ENCODE measurements around the gene RBL2. TPM values are rescaled to one million over a fixed set of nuclear protein-coding genes. Genes with fewer than 3 reads are reported as not detected.

Gene RBL2
- polyA plus RNA-seq, 1 donor from 2014 or later, result 146 TPM

- no peak for TF ChIP-seq TAF1 (IDR thresholded peaks at IDR 0.05; ENCODE audit: low read depth)
- TF ChIP-seq RAD21 (conservative IDR thresholded peaks at IDR 0.05), result no peak
- TF ChIP-seq, protein P1, sequence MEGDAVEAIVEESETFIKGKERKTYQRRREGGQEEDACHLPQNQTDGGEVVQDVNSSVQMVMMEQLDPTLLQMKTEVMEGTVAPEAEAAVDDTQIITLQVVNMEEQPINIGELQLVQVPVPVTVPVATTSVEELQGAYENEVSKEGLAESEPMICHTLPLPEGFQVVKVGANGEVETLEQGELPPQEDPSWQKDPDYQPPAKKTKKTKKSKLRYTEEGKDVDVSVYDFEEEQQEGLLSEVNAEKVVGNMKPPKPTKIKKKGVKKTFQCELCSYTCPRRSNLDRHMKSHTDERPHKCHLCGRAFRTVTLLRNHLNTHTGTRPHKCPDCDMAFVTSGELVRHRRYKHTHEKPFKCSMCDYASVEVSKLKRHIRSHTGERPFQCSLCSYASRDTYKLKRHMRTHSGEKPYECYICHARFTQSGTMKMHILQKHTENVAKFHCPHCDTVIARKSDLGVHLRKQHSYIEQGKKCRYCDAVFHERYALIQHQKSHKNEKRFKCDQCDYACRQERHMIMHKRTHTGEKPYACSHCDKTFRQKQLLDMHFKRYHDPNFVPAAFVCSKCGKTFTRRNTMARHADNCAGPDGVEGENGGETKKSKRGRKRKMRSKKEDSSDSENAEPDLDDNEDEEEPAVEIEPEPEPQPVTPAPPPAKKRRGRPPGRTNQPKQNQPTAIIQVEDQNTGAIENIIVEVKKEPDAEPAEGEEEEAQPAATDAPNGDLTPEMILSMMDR (IDR thresholded peaks at IDR 0.05; ENCODE audit: poor library complexity, severe bottlenecking), result no peak
- no peak for TF ChIP-seq POLR2AphosphoS5 (IDR thresholded peaks at IDR 0.05)
- TF ChIP-seq MXI1 (conservative IDR thresholded peaks at IDR 0.05; ENCODE audit: poor library complexity, severe bottlenecking), result no peak
- H3K27ac ChIP-seq (ENCODE audit: low read length), result no peak overlapping the region
- H3K4me2 ChIP-seq (ENCODE audit: low read length), result no peak overlapping the region
- no peaks in the 10 kb centered on the region for H3K9me3 ChIP-seq (ENCODE audit: low read length)
- H3K4me3 ChIP-seq (ENCODE audit: low read length), result no peak overlapping the region
- H3K36me3 ChIP-seq (ENCODE audit: insufficient read depth, low read length), result no peaks in the 10 kb centered on the region
- H2AFZ ChIP-seq (ENCODE audit: low read depth, low read length), result no peak overlapping the region
- no peaks in the 10 kb centered on the region for H4K20me1 ChIP-seq (ENCODE audit: insufficient read depth)
- H3K79me2 ChIP-seq (replicated peaks; ENCODE audit: insufficient read depth, low read length), result no peaks in the 10 kb centered on the region
- H3K9ac ChIP-seq (ENCODE audit: low read length), result no peak overlapping the region
- H3K9me2 ChIP-seq (ENCODE audit: insufficient read depth, low read length), result no peaks in the 10 kb centered on the region
- H3F3A ChIP-seq (ENCODE audit: insufficient read depth, low read length, poor library complexity, severe bottlenecking), result no peaks in the 10 kb centered on the region
- no peaks in the 10 kb centered on the region for H3K27me3 ChIP-seq (ENCODE audit: insufficient read depth, low read depth, low read length)
Observed at GRCh38 chr16:53453928-53454327, 19.7 kb downstream of the RBL2 start.

- H2AFZ ChIP-seq (ENCODE audit: low read depth, low read length), result no peak overlapping the region
- no peaks in the 10 kb centered on the region for H3F3A ChIP-seq (ENCODE audit: insufficient read depth, low read length, poor library complexity, severe bottlenecking)
- no peak overlapping the region for H3K9ac ChIP-seq (ENCODE audit: low read length)
- no peaks in the 10 kb centered on the region for H4K20me1 ChIP-seq (ENCODE audit: insufficient read depth)
- H3K79me2 ChIP-seq (replicated peaks; ENCODE audit: insufficient read depth, low read length), result no peaks in the 10 kb centered on the region
- TF ChIP-seq, protein P2, sequence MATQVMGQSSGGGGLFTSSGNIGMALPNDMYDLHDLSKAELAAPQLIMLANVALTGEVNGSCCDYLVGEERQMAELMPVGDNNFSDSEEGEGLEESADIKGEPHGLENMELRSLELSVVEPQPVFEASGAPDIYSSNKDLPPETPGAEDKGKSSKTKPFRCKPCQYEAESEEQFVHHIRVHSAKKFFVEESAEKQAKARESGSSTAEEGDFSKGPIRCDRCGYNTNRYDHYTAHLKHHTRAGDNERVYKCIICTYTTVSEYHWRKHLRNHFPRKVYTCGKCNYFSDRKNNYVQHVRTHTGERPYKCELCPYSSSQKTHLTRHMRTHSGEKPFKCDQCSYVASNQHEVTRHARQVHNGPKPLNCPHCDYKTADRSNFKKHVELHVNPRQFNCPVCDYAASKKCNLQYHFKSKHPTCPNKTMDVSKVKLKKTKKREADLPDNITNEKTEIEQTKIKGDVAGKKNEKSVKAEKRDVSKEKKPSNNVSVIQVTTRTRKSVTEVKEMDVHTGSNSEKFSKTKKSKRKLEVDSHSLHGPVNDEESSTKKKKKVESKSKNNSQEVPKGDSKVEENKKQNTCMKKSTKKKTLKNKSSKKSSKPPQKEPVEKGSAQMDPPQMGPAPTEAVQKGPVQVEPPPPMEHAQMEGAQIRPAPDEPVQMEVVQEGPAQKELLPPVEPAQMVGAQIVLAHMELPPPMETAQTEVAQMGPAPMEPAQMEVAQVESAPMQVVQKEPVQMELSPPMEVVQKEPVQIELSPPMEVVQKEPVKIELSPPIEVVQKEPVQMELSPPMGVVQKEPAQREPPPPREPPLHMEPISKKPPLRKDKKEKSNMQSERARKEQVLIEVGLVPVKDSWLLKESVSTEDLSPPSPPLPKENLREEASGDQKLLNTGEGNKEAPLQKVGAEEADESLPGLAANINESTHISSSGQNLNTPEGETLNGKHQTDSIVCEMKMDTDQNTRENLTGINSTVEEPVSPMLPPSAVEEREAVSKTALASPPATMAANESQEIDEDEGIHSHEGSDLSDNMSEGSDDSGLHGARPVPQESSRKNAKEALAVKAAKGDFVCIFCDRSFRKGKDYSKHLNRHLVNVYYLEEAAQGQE (IDR thresholded peaks at IDR 0.05; ENCODE audit: borderline replicate concordance), result no peak
- no peak for TF ChIP-seq MXI1 (conservative IDR thresholded peaks at IDR 0.05; ENCODE audit: poor library complexity, severe bottlenecking)
- no peak for TF ChIP-seq RAD21 (conservative IDR thresholded peaks at IDR 0.05)
- no peak for TF ChIP-seq SMC3 (conservative IDR thresholded peaks at IDR 0.05; ENCODE audit: poor library complexity)
- no peak for TF ChIP-seq EZH2 (IDR thresholded peaks at IDR 0.05; ENCODE audit: borderline replicate concordance, insufficient read depth, low read length, poor library complexity, severe bottlenecking)
- TF ChIP-seq, protein P1 (IDR thresholded peaks at IDR 0.05; ENCODE audit: poor library complexity, severe bottlenecking), result no peak
- no peak for TF ChIP-seq POLR2AphosphoS5 (IDR thresholded peaks at IDR 0.05)
- TF ChIP-seq TAF1 (IDR thresholded peaks at IDR 0.05; ENCODE audit: low read depth), result no peak
- no peak for TF ChIP-seq EP300 (conservative IDR thresholded peaks at IDR 0.05; ENCODE audit: poor library complexity, severe bottlenecking)
- H3K4me3 ChIP-seq (ENCODE audit: low read length), result no peak overlapping the region
- H3K27me3 ChIP-seq (ENCODE audit: insufficient read depth, low read depth, low read length), result no peaks in the 10 kb centered on the region
- H3K9me2 ChIP-seq (ENCODE audit: insufficient read depth, low read length), result no peaks in the 10 kb centered on the region
- no peaks in the 10 kb centered on the region for H3K9me3 ChIP-seq (ENCODE audit: low read length)
- no peak overlapping the region for H3K27ac ChIP-seq (ENCODE audit: low read length)
- no peak overlapping the region for H3K4me2 ChIP-seq (ENCODE audit: low read length)
- peaks cover 7% of the 10 kb centered on the region for H3K36me3 ChIP-seq (ENCODE audit: insufficient read depth, low read length)
Observed at GRCh38 chr16:53456625-53457024, 22.4 kb downstream of the RBL2 start.

All from neural cell (in vitro differentiated cells).